Measurements from ENCODE around the gene IFT52. TPM values are rescaled to one million over a fixed set of nuclear protein-coding genes. Genes with fewer than 3 reads are reported as not detected.
"Not testable (repeated sequence)": the region's sequence is repeated elsewhere in the genome, so short reads cannot be mapped to it uniquely, and the experiment has no call there.

Gene IFT52
- total RNA-seq, 2 donors from 2014 or later, result 16.3 to 23.4 TPM

- ATAC-seq (peak; percentile 21), DNase-seq (peak; percentile 29 to 76 (median 40))
- intact Hi-C loops (cut with DNase I), result no loop called here
- H3K4me3 ChIP-seq, result no peak overlapping the region
- H3K36me3 ChIP-seq (replicated peaks in 1 of 2; ENCODE audit: insufficient read depth in 1 of 2, low read depth in 2 of 2), result no peaks in the 10 kb centered on the region
- WGBS, 2 donors, result 53% methylated on average over 3 of the region's 3 CpGs
- peak overlapping the region; percentile 54 to 92 (median 81) for H3K27ac ChIP-seq
- H3K4me1 ChIP-seq, result peaks cover 22% of the 10 kb centered on the region
- no peaks in the 10 kb centered on the region for H3K27me3 ChIP-seq
- TF ChIP-seq POLR2A (IDR thresholded peaks at IDR 0.05) (no peak), CTCF (IDR thresholded peaks at IDR 0.05) (no peak)
- no peaks in the 10 kb centered on the region for H3K9me3 ChIP-seq
Measured at GRCh38 chr20:43653966-43654365, 63.2 kb downstream of the IFT52 start.

GRCh38 chr20:43655176-43655575 lies 64.4 kb downstream of the IFT52 start:
- H3K27me3 ChIP-seq; H3K27ac ChIP-seq; DNase-seq; H3K9me3 ChIP-seq; ATAC-seq; H3K36me3 ChIP-seq (replicated peaks in 1 of 2; ENCODE audit: insufficient read depth in 1 of 2, low read depth in 2 of 2); intact Hi-C loops (cut with DNase I); H3K4me3 ChIP-seq: not testable (repeated sequence)
- 71 to 74% methylated on average over 6 of the region's 6 CpGs for WGBS, 2 donors
- H3K4me1 ChIP-seq, result peaks cover 22% of the 10 kb centered on the region

- H3K36me3 ChIP-seq (replicated peaks in 1 of 2; ENCODE audit: insufficient read depth in 1 of 2, low read depth in 2 of 2), result no peaks in the 10 kb centered on the region
- DNase-seq (no peak), ATAC-seq (no peak)
- H3K9me3 ChIP-seq, result no peaks in the 10 kb centered on the region
- 74 to 76% methylated on average over 3 of the region's 3 CpGs for WGBS, 2 donors
- no peaks in the 10 kb centered on the region for H3K27me3 ChIP-seq
- no peak overlapping the region for H3K27ac ChIP-seq
- intact Hi-C loops (cut with DNase I), result no loop called here
- no peak overlapping the region for H3K4me3 ChIP-seq
- TF ChIP-seq CTCF (IDR thresholded peaks at IDR 0.05), result no peak
- no peak for TF ChIP-seq POLR2A (IDR thresholded peaks at IDR 0.05)
- H3K4me1 ChIP-seq, result peaks cover 22% of the 10 kb centered on the region
Measured at GRCh38 chr20:43655937-43656336, 65.2 kb downstream of the IFT52 start.

- ATAC-seq (no peak), DNase-seq (no peak)
- peak overlapping the region; percentile 84 to 92 (median 84) for H3K27ac ChIP-seq
- 47 to 69% methylated on average over 6 to 11 of the region's 11 CpGs for WGBS, 2 donors
- intact Hi-C loops (cut with DNase I), result no loop called here
- peaks cover 20% of the 10 kb centered on the region for H3K4me1 ChIP-seq
- peak overlapping the region in 1 of 2 donors; percentile 38 for H3K4me3 ChIP-seq
- no peaks in the 10 kb centered on the region for H3K36me3 ChIP-seq (replicated peaks in 1 of 2; ENCODE audit: insufficient read depth in 1 of 2, low read depth in 2 of 2)
- TF ChIP-seq POLR2A (IDR thresholded peaks at IDR 0.05) (no peak), CTCF (IDR thresholded peaks at IDR 0.05) (no peak)
- H3K9me3 ChIP-seq, result no peaks in the 10 kb centered on the region
- no peaks in the 10 kb centered on the region for H3K27me3 ChIP-seq
Measured at GRCh38 chr20:43658069-43658722, 67.5 kb downstream of the IFT52 start.

- no peaks in the 10 kb centered on the region for H3K9me3 ChIP-seq
- no peaks in the 10 kb centered on the region for H3K36me3 ChIP-seq (replicated peaks in 1 of 2; ENCODE audit: insufficient read depth in 1 of 2, low read depth in 2 of 2)
- no peak overlapping the region for H3K4me3 ChIP-seq
- DNase-seq (no peak), ATAC-seq (no peak)
- no peaks in the 10 kb centered on the region for H3K27me3 ChIP-seq
- no peak for TF ChIP-seq POLR2A (IDR thresholded peaks at IDR 0.05)
- TF ChIP-seq CTCF (IDR thresholded peaks at IDR 0.05), result no peak
- peaks cover 14% of the 10 kb centered on the region for H3K4me1 ChIP-seq
- WGBS, 2 donors, result 61 to 84% methylated on average over 6 of the region's 6 CpGs
- H3K27ac ChIP-seq, result no peak overlapping the region
- intact Hi-C loops (cut with DNase I), result no loop called here
Measured at GRCh38 chr20:43658723-43659419, 68.1 kb downstream of the IFT52 start.

Data from body of pancreas (tissue), 4 donors.